ENCODE results near the gene N4BP3.
"Not testable (repeated sequence)": the region's sequence is repeated elsewhere in the genome, so short reads cannot be mapped to it uniquely, and the experiment has no call there.

N4BP3 gene, protein sequence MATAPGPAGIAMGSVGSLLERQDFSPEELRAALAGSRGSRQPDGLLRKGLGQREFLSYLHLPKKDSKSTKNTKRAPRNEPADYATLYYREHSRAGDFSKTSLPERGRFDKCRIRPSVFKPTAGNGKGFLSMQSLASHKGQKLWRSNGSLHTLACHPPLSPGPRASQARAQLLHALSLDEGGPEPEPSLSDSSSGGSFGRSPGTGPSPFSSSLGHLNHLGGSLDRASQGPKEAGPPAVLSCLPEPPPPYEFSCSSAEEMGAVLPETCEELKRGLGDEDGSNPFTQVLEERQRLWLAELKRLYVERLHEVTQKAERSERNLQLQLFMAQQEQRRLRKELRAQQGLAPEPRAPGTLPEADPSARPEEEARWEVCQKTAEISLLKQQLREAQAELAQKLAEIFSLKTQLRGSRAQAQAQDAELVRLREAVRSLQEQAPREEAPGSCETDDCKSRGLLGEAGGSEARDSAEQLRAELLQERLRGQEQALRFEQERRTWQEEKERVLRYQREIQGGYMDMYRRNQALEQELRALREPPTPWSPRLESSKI

DNA sequence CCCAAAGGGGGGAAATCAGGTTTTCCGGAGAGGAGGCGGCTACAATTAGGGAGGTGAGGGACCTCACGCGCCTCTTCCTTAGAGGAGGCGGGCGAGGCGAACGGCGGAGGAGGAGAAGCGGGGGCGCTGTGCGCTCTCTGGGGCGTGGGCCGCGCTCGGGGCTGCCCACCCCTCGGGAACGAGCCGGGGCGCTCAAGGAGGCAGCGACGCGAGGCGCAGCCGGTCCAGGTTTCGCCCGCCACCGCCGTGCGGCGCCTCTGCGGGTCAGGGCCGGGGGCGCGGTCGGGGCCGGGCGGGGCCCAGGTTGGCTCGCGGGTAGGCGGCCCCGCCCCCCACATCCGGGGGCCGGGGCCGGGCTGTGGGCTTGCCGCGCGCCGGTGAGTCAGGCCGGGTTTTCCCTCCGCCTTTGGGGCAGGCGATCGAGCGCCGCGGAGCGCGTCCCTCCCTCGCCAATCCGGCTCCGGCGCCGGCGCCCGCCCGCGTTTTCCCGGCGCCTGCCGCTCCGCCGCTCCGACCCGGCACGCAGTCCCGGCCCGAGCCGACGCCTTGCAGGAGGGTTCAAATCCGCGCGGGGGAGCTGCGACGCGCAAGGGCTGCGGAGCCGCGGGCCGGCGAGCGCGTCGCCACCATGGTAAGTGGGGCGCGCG is at the start of gene N4BP3:
N4BP3 (plus strand) TSS at position 392 of the 647 bp plus-strand sequence. CDS start 6,052 bp downstream, outside the sequence.
- no peak for DNase-seq (ENCODE audit: low spot score)

DNA sequence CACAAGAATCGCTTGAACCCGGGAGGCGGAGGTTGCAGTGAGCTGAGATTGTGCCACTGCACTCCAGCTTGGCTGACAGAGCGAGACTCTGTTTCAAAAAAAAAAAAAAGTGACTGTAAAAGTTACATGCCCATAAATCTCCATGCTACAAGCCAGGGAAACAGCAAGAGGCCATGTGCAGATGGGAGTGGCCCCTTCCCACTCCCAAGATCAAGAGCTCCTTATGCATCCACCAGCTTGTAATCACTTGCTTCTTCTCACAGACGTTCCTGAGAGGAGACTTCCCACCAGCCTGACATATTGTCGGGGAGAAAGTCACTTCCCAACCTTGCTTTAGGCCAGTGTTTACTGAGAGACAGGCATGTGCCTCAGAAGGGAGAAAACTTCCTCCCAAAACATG is 45.6 kb upstream of the N4BP3 start:
- no peak for DNase-seq (ENCODE audit: low spot score)

DNA sequence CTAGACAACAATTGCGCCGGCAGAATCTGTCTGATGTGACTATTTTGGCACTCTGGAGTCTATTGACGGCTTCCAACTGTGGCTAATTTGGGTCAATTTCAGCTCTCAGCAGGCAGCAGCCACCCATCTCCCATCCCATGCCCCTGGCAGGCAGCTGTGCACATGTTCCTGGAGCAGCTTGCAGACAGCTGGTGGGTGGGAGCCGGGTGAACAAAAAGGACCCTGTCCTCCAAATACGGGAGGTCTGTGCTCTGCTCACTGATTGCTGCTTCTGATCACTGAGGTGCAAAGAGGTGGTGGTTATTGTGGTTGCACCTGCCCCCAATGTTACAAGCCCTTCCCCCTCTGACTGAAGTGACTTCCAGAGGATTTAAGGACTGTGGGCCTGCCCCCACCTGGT is 45.0 kb upstream of the N4BP3 start:
- peak; percentile 15 for DNase-seq (ENCODE audit: low spot score)

GRCh38 chr5:178069909-178070308 is 43.4 kb upstream of the N4BP3 start:
- peak; percentile 49 for DNase-seq (ENCODE audit: low spot score)

GRCh38 chr5:178071108-178071507 is 42.2 kb upstream of the N4BP3 start:
- no peak for DNase-seq (ENCODE audit: low spot score)

DNA sequence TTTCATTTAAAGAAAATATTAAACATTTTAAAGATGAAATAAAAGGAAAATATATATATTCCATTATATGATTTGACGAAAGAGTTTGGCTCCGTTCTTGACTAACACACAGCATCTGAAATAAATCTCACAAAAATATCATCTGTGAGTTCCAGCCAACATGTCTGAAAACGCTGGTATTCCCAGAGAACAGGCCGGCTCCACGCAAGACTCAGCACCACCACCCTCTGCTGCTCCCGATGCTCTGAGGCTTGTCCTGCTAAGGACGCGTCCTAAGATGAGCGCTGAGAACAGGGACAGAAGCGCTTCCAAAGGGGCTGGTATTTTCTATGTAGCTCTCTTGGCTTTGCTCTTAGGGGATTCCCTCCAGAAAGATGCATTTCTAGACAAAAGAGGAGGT is 40.6 kb upstream of the N4BP3 start:
- DNase-seq (ENCODE audit: low spot score): no peak

GRCh38 chr5:178074266-178074952 is 38.9 kb upstream of the N4BP3 start:
- no peak for DNase-seq (ENCODE audit: low spot score)

DNA sequence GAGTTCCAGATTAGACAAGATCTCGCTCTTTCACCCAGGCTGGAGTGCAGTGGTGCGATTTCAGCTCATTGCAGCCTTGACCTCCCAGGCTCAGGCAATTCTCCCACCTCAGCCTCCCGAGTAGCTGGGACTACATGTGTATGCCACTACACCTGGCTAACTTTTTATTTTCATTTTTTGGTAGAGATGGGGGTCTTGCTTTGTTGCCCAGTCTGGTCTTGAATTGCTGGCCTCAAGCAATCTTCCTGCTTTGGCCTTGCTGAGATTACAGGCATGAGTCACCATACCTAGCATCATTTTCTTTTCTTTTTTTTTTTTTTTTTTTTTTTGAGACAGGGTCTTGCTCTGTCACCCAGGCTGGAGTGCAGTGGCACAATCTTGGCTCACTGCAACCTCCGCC is 36.4 kb upstream of the N4BP3 start:
- not testable (repeated sequence) for DNase-seq (ENCODE audit: low spot score)

DNA sequence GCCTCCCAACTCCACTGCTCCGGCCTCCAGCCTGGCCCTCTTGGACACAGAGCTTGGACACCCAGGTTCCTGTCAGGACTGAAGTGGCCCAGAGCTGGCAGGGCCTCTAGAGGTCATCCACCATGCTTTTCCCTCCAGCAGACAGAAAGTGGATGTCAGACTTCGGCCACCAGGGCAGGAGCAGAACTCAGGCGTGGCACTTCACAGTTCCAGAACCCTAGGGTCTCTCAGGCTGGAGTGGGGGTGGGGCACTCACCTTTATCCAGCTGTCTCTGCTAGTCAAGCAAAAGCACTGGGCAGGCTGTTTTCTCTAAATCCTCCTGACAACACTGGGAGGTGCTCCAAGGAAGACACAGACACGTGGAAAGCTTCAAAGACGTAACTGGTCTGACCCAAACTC is 35.6 kb upstream of the N4BP3 start:
- no peak for DNase-seq (ENCODE audit: low spot score)

GRCh38 chr5:178078197-178079010 is 34.9 kb upstream of the N4BP3 start:
- DNase-seq (ENCODE audit: low spot score): no peak

GRCh38 chr5:178080056-178080455 is 33.3 kb upstream of the N4BP3 start:
- no peak for DNase-seq (ENCODE audit: low spot score)

DNA sequence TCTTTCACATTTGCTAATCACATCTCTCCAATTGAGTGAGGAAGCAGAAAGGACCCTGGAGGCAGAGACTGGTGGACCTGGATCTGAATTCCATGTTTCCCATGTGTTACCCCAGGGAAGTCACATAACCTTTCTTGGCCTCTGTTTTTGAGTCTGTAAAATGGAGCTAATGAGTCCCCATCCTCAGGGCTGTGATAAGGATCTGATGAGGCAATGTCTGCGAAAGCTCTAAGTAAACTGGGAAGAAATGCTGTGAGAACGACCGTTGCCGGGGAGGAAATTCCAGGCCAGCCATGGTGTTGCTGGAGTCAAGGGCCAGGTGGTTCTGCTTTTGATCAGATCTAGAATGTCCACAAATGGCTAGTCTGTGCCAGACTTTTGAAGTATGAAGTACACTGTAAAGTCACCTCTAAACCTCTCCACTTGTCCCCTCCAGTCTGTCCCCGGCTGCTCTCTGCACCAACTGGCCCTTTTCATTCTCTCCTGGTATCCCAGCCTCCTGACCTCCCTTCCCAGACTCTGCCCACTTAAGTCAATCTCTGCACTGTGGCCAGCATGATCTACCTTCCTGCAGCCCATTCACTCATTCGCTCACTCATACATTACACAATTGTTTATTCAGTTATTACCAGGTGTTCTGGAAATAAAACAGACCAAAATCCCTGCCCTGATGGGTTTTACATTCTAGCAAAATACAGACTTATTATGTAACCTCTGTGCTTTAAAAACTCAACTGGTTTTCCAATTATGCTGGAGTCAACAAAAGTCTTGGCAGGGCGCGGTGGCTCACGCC is 32.5 kb upstream of the N4BP3 start:
- no peak for DNase-seq (ENCODE audit: low spot score)

GRCh38 chr5:178081571-178082243 is 31.6 kb upstream of the N4BP3 start:
- DNase-seq (ENCODE audit: low spot score): no peak

GRCh38 chr5:178083922-178084321 is 29.4 kb upstream of the N4BP3 start:
- DNase-seq (ENCODE audit: low spot score): no peak

DNA sequence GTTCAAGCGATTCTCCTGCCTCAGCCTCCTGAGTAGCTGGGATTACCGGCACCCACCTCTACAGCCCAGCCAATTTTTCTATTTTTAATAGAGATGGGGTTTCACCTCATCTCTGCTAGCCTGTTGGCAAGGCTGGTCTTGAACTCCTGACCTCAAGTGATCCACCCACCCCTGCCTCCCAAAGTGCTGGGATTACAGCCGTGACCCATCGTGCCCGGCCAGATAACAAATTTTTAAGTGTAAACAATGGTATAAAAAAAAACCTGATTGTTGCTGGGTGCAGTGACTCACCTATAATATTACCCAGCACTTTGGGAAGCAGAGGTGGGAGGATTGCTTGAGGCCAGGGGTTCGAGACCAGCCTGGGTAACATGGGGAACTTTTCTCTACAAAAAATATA is 28.0 kb upstream of the N4BP3 start:
- DNase-seq (ENCODE audit: low spot score): no peak

GRCh38 chr5:178086266-178086665 is 27.1 kb upstream of the N4BP3 start:
- no peak for DNase-seq (ENCODE audit: low spot score)

DNA sequence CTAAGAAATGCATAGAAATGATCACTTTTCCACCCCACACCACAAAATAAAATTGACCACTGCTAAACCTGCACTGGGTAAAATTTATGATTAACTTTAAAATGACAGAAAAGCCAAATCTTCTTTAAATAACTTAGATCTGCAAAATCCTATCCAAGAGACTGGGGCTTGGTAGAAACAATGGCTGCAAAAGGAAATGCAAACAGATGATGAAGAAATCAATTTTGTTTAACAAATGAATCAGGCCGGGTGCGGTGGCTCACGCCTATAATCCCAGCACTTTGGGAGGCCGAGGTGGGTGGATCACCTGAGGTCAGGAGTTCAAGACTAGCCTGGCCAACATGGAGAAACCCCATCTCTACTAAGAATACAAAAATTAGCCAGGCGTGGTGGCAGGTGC is 26.1 kb upstream of the N4BP3 start:
- DNase-seq (ENCODE audit: low spot score): not testable (repeated sequence)

DNA sequence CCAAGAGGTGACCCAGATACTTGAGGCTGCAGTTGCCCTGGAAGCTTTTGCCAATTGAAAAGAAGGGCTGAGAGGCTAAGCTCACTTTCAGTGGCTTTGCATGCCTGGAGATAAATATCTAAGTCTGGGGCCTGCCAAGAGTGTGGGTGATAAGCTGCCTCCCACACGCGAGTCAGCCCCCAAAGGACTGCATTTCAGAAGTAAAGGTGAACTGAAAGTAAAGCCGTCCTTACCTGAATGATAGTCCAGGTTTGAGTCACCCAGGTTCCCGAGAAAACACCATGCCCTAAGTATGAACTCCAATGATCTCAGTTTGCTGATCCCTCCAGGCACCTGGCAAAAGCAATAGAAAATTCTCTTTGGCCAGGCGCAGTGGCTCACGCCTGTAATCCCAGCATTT is 22.5 kb upstream of the N4BP3 start:
- DNase-seq (ENCODE audit: low spot score): no peak

- DNase-seq (ENCODE audit: low spot score): no peak
These were observed 20.2 kb upstream of the N4BP3 start for GRCh38 chr5:178093134-178093533.

DNA sequence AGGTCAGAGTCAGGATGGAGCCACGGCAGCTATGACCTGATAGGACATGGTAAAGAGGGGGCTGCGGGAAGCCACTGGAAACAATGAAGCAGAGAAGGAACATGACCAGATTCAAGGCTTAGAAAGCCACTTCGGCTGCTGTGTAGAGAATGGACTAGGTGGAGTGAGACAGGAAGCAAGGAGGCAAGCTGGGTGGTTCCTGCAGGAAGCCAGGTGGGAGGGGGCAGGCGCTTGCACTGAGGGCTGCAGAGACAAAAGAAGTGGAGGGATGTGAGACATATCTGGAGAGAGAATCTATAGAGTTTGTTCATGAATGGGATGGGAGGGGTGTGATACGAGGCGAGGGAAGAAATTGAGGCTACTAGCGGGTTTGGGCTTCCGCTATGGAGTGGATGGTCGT is 19.0 kb upstream of the N4BP3 start:
- no peak for DNase-seq (ENCODE audit: low spot score)

All from Ammon's horn (tissue), 1 donor.